ENCODE results near the gene TMTC1.

Gene TMTC1

DNA sequence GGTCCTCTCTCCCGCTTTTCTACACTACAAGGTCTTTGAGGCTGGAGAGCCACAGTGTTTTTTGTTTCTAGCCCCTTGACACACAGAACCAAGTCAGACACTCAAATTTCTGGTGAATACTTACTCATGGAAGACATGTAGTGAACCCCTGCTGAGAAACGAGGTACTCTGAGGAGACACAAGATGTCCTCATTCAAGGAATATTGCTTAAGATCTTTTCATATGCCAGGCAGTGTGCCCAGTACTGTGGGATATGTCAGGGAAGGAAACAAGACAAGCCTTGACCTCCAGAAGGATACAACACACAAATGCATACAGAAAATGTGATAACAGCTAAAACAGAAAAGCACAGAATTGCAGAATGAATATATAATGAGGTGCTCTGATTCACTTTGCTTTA lies 75.9 kb downstream of the TMTC1 start:
- DNase-seq: no peak

DNA sequence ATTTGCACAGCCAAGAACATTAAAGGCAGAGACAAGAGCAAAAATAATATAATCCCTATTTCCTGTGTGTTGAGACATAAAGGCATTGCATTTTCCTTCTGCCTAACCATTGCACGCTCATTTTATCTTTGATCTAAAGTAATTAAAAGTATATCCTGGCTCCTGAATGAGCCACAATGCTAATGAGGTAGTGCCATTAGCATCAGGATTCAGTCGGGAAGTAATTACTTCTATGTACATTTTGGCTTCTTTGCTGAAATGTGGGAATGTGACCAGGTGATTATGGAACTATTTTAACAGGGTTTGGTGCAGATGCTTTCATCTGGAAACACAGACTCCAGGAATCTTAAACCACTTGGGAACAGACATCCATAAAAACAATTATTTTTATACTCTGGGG lies 77.4 kb downstream of the TMTC1 start:
- no peak for DNase-seq

DNA sequence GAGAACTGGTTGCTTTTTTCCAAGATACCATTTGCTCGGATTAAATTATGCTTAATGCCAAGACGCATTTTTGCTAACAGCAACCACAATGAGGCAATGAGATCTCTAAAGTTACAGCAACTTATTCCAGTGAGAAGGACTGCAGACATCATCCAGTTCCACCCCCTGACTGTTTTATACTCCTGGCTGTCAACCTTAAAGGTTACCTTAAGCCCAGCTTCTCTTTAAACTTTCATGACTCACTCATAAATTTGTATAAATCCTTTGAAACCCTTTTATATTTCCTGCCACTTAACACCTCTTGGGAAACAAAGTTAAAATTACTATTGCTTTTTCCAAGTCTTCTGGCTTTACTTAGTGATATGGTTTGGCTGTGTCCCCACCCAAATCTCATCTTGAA lies 80.2 kb downstream of the TMTC1 start:
- DNase-seq: no peak

DNA sequence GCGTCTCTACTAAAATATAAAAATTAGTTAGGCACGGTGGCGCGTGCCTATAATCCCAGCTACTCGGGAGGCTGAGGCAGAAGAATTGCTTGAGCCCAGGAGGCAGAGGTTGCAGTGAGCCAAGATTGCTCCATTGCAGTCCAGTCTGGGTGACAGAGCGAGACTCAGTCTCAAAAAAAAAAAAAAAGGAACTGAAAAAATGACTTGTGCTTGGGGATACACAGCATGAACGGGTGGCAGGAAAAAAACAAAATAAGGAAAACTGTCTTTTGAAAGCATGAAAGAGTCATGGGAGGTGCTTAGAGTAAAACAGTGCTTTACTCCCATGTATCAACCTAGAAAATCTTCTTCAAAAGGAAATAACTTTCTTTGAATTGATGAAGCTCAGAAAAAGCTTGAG lies 80.8 kb downstream of the TMTC1 start:
- DNase-seq: no peak

DNA sequence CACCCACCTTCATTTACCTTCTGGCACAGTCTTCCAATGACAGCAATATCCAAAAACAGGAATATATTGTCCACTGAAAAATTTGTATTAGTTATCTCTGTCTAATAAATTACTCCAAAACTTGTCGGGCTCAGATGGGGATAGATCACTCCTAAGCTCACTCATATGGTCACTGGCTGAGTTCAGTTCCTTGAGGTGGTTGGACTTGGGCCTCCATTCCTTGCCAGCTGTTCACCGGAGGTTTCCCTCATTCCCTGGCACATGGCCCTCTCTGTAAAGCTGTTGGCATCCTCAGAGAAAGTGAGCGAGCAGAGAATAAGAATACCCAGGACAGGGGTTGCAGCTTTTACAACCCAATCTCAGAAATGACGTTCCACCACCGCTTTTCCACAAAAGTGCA lies 81.5 kb downstream of the TMTC1 start:
- DNase-seq: no peak

DNA sequence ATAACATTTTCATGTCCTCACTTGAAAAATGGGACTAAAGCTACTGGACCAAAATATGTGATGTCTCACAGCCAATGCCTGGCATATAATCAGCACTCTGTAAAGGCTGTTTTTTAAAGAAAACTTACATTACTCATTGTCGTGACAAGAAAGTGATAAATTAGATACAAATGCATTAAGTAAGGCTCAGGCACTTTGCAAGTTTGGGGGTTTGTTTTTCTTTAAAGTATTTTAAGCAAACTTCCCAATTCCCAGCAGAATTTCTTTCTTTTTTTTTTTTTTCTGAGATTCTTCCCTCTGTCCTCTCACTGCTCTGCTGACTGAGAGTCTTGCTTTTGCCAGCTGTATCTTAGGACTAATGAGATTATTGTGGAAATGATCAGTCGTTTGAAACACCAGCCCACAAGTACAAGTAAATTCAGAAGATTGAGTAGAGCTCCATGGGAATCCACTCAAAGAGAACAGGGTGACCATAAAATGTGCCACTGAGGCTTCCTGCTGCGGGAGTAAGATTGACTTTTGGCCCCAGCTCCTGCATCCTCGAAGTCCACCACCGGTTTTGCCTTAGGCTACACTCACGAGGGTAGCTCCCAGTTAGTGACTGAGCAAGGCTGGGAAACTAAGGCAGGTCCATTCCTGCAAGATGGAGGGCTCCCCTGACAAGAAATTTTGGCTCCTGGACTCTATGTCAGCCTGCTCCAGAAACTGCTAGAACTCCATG lies 82.8 kb downstream of the TMTC1 start:
- no peak for DNase-seq

DNA sequence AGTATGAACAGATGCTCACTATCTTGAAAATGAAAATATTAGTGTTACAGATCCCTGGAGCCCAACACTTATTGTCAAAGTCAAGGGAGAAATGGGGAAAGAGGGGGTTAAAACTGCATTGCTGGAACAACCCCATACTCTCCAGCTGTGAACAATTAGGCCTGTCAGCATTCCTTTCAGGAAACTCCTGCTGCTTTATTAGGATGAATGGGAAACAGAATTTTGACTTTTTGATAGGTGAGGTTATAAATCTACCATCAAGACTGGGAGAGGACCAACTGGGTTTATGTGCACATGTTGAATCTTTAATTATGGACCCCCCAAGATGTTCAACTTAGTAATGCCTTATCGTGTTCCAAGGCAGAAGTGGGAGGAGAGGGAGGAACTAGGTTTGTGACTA lies 85.0 kb downstream of the TMTC1 start:
- no peak for DNase-seq

DNA sequence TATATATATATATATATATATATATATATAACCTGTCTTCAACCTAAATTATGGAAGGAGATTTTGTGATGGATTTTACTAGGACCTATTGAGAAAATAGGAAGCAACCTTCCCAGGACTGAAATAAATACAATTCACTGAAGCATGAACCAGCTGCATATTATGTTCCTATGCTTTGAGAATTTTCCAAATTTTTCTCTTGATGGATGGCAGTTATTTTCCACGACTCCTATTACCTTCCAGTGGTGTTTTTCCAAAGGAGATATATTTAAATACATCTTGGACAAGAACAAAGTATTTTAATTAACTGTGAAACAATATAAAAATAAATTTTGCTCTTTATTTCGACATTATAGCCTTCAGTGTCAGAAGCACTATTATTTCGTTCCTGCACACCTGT lies 87.9 kb downstream of the TMTC1 start:
- no peak for DNase-seq

DNA sequence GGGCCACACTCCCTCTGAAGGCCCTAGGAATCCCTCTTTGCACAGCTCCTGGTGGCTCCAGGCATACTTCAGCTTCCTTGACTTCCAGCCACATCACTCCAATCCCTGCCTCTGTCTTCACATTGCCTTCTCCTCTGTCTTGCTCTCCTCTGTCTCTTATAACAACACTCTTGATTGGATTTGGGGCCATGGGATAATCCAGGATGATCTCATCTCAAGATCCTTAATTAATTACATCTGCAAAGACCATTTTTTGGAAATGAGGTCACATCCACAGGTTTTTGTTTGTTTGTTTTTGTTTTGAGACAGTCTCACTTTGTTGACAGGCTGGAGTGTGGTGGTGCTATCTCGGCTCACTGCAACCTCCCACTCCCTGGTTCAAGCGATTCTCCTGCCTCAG lies 88.7 kb downstream of the TMTC1 start:
- no peak for DNase-seq

DNA sequence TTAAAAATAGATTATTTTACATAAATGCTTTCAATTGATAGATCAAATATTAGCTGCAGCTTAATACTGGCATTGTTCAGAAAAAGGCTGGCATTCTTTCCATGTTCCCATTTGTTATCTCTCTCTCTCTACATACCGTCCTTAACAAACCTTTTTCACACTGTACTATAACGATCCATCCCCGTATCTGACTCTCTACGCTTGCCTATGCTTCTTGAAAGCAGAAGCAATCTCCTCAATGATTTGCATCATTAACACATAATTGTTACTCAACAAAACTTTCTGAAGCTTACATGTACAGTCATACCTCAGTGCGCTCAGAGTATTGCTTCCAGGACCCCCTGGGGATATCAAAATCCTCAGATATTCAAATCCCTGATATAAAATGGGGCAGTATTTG lies 89.7 kb downstream of the TMTC1 start:
- DNase-seq: no peak

DNA sequence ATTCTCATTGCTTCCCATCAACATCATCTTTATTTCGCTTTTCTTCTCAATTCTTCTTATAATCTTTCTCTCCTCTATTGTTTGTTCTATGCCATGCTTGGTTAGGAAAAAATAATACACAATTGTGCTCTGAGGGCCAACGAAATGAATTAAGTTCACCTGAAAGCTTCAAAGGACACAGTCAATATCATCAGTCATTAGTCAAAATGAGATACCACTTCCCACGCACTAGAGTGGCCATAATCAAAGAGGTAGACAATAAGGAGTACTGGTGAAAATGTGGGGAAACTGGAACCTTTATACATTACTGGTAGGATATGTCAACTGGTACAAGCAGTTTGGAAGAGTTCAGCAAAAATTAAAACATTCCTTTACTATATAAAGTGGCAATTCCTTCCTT lies 91.5 kb downstream of the TMTC1 start:
- no peak for DNase-seq

DNA sequence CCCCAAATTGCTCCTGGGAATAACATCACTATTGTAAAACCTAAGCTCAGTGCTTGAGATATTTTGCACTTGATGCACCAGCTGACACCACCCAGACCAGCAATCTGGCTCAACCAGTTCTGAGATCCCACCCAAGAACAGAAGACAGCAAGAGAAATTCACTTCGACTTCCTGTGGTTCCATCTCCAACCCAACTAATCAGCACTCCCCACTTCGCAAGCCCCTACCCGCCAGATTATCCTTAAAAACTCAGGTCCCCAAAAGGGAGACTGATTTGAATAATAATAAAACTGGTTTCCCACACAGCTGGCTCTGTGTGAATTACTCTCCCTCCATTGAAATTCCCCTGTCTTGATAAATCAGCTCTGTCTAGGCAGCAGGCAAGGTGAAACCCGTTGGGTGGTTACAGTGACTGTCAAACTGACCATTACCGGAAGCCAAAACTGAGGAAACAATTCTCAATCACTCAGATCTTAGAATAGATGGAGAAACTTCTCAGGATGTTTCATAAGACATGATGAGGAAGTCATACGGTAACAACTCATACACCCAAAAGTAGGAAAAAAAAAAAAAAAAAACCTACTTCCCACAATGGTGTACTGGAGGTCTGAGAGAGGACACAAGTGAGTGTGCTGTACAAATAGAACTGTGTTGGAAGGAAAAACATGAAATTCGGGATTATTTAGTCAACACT lies 92.4 kb downstream of the TMTC1 start:
- DNase-seq: no peak

DNA sequence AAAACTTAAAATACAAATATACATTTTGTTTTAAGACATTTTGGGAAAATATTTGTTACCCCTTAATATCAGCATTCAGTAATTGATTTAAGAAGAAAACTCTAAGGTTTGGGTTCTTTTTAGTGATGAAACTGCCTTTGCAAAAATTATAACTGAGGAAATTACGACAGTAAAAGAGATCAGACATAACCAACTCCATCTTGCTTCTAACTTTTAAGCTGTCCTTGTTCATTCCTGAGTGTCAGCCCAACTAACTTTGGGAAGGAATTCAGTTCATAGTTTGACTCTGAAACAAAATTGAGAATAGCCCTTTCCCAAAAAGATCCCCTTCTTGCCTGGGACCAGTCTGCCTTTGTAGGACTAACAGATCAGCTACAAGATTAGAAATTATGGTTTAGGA lies 93.0 kb downstream of the TMTC1 start:
- no peak for DNase-seq

DNA sequence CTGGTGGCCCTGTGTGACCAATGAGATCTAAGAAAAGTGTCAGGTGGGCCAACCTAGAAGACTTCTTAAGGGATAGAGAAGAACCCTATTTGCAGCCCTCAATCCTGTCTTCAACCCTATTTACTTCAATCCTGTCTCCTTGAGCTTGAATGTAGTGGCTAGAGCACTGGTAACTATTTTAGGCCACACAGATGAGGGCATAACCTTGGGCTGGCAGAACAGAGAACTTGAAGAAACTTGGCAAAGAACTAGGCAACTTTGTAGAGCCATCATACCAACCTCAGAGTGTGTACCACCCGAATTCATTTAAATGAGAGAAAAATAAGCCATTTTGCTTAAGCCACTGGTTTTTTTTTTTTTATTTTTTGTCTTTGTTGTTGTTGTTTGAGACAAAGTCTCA lies 94.8 kb downstream of the TMTC1 start:
- DNase-seq: no peak

DNA sequence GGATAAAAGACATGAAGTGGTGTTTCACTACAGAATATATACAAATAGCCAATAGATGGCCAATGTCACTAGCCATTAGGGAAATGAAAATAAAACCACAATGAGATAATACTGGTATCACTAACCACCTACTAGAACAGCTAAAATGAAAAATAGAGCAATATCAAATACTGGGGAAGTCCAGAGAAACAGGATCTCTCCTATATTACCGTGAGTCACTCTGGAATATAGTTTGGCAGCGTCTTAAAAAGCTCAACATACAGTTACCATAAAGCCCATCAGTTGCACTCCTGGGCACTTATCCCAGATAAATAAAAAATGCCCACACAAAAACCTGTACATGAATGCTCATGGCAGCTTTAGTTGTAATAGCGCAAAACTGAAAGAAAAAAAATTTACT lies 101.7 kb downstream of the TMTC1 start:
- DNase-seq: no peak

DNA sequence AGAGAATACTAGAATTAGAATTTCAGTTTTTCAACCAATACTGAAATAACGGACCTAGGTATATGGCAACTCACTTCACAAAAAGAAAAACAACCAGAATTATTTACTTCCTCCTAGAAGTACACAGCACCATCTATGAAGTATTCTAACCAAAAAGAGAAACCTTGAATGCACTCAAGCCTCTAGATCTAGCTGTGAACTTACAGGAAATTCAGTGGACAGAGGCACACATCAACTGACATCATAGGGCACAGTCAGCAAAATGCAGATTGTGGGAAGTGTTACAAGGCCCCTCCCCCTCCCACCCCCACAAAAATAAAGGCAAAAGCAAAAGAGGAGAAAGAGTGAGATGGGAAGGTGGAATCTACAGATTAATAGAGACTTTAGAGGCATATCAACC lies 102.4 kb downstream of the TMTC1 start:
- no peak for DNase-seq

DNA sequence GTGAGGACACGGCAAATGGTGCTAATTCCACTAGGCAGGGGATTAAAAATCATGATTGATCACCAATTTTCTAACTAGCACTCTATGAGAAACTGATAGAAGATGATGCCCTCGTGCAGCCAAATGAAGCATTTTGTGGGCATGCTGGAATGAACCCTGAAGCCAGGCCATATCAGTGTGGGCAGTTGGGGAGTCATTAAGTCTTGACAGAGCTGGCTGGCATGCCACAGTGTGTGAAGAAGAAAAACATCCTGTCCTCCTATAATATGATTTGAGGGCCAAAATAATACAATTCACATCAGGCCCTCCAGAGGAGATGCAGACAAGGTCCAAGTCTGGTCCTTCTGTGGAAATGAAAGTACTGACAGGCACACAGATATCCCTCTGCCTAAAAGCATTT lies 107.1 kb downstream of the TMTC1 start:
- no peak for DNase-seq

DNA sequence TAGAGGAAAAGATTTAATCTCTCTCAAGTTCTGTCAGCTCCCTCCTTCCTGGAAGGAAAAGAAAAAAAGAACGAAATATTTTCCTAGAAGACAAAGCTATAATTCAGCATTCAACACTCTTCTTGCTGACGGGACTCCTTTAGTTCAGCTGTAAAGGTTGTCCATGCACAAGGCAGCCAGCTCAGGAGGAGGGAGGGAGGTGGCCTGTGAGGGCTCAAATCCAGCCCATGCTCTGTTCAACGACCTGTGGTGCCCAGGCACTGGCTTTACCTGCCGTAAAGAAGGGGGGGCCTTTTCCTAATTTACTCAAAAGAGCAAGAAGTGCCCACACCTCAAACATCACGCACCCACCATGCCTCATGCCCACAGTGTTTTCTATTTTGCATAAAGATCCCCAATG lies 109.3 kb downstream of the TMTC1 start:
- no peak for DNase-seq

DNA sequence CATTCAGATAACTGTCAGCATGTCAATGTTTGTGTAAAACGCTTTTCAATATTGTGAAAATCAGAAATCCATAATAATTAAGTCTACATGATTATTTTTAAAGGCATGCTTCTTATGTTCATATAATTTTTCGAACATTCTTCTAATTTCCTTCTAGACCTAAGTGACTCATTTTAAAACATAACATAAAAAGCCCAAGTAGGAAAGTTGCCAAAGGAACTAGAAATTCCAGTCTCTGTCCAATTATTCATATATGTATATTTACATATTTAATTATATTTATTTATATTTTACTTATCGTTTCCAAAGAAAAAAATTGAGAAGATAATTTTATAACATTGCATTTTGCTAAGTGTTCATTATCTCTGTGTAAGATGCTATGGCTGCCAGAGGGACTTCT lies 110.4 kb downstream of the TMTC1 start:
- no peak for DNase-seq

DNA sequence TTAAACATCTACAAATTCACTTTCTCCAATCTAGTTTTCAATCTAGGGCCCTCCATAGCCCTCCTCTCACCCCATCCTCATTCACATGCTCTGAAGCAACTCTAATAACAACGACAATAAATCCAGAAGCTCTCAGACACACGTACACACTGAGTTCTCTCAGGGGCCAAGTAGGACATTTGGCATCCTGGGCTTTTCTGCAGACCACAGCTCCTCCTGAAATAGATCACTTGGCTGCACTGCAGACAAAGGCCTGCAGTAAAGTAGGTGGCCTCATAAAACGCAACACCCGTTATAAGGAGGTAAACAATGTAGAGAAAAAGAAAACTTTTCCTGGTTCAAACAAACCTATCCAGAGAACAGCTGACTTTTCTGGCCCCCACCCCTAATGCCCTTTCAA lies 111.2 kb downstream of the TMTC1 start:
- no peak for DNase-seq

DNA sequence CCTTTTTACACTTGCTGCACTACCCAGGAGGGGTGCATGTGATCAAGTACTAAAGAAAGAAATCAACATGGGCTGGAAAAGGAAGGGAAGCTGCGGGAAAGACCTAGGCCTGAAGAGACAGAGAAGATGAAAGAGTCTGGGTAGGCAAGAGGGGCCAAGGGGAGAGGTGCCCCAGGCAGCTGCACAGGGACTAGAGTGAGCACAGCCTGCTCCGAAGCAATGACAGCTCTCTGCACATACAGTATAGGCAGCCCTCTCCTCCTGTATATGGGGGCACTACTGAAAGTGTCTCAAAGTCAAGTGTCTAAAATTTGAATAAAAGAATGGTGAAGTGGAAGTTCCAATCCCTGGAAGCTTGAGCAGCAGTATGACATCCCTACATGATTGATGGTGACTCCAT lies 112.0 kb downstream of the TMTC1 start:
- no peak for DNase-seq

DNA sequence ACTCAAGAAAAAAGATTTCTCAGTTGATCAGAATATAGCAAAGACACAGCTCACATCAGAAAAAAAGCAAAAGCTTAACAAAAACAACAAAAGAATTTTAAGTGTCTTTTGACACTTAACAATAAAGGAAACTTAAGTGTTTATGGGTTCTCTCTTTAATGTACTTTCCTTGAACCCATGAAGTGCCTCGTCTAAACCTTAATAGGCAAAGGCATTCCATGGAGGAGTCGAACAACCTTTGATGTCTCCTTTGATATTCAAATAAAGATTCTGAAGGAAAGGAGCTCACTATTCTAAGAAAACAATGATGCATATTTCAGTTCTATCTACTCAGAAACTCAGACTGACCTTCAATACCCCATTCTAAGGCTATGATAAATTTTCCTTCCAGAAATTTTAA lies 116.7 kb downstream of the TMTC1 start:
- no peak for DNase-seq

DNA sequence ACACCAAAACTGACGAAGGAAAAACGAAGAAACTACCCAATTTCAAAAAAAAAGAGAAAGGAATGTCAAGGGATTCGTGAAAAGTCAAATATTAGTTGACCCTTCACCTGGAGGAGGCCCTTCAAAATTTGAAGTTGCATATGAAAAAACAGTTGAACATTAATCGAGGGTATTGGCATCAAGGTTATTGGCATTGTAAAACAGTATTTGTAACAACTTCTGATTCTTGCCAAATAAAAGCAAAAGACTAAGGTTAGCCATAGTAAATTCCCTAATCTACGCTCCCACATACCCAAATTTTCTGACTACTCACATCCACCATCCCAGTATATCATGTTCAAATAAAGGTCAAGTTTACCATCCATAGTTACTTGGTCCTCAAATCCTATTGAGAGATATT lies 118.6 kb downstream of the TMTC1 start:
- no peak for DNase-seq

DNA sequence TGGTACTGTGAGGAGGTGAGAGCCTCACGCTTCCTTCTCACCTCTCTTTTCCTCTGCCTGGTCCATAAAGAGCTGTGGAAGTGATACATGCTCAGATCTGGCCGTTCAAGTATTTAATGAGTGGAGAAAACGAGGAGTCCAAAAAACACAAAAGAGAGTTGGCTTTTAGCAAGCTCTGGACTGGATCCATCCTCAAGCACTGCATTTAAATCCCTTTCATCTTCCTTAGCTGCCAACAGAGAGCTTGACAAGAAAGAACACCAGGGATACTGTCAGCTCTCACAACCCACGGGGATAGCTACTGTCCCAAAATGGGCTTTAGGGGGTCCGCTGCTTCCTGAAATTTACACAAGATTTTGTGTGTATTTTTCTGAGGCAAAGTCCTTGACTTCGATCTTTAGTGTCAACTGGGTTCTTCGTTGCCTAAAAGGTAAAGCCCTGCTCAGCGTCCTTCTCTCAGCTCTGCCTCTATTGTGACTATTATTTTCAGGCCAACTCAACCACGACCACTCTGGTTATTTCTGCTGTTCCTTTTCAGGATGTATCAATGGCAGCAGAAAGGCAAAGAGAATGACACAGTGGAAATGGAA lies 120.9 kb downstream of the TMTC1 start:
- no peak for DNase-seq

DNA sequence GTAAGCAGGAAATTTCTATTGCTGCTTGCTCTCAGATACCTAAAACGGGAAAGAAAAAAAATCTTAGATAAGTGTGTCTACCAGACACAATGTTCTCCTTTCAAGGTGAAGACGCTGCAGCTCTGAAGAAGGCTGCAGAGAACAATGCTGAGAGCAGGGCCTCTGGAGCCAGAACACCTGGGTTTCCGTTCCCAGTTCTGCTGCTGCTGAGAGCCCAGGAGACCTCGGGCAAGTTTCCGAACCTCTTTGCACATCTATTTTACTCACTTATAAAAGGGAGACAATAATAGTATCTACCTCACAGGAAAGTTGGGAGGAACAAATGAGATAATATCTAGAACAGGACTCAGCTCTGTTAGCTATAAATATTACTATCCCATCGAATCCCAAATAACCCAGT lies 122.9 kb downstream of the TMTC1 start:
- DNase-seq: no peak
